ENCODE measurements around the gene OSBP. TPM values are rescaled to one million over a fixed set of nuclear protein-coding genes. Genes with fewer than 3 reads are reported as not detected.

Gene OSBP, protein sequence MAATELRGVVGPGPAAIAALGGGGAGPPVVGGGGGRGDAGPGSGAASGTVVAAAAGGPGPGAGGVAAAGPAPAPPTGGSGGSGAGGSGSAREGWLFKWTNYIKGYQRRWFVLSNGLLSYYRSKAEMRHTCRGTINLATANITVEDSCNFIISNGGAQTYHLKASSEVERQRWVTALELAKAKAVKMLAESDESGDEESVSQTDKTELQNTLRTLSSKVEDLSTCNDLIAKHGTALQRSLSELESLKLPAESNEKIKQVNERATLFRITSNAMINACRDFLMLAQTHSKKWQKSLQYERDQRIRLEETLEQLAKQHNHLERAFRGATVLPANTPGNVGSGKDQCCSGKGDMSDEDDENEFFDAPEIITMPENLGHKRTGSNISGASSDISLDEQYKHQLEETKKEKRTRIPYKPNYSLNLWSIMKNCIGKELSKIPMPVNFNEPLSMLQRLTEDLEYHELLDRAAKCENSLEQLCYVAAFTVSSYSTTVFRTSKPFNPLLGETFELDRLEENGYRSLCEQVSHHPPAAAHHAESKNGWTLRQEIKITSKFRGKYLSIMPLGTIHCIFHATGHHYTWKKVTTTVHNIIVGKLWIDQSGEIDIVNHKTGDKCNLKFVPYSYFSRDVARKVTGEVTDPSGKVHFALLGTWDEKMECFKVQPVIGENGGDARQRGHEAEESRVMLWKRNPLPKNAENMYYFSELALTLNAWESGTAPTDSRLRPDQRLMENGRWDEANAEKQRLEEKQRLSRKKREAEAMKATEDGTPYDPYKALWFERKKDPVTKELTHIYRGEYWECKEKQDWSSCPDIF
- 22.8 to 34.6 TPM (median 31.9 TPM) in 3 replicates for polyA plus RNA-seq
- polyA plus RNA-seq (2011; ENCODE audit: low read depth): 57.7 TPM
- 24.7 and 38.4 TPM in 2 replicates for polyA plus RNA-seq (2011; cell fraction: cytosol; rRNA removed)
- polyA plus RNA-seq (2011; cell fraction: nucleus; rRNA removed): 55.2 and 58.5 TPM in 2 replicates
- 27.6 and 29.5 TPM in 2 replicates for polyA plus RNA-seq (2012; ENCODE audit: low replicate concordance)
- polyA minus RNA-seq: 23.9 to 42.5 TPM (median 33.0 TPM) in 3 replicates
- 19.0 TPM for polyA minus RNA-seq (2011; cell fraction: cytosol; rRNA and poly(A)+ RNA removed)
- 30.9 and 52.7 TPM in 2 replicates for polyA minus RNA-seq (2011; cell fraction: nucleus; rRNA and poly(A)+ RNA removed)

DNA sequence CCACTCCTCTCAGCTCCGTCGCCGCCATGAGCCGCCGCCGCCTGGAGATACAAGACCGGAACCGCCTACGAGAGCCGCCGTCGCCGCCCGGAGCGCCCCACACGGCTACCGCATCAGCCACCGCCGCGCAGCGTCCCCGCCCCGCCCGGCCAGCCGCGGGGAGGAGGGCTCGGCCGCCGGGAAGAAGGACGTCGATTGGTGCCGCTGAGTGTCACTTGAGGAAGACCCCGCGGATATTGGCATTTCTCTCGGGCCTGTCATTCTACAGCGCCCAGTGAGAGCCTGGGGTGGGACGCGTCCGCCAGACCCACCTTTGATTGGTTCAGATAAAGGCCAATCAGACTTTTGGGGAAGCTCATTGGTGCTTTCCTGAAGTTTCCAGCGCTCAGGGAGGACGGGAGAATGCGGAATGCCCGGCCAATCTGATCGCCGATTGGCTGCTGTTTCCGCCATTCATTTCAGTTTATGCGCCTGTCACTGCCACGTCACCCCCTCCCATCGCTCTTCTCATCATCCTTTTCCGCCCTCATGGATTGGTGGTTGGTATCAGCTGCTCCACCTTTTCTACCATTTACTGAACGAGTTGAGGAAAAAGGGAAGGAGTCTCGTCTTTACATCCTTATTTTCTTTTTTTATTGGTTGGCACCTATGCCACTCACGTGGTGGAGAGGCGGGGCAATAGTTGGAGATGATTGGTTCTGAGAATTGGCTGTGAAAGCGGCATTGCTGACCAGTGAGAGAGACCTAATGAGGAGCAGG is at the start of gene OSBP:
TSS of gene OSBP (minus strand) at position 138 of the 759 bp plus-strand sequence. CDS start at position 28, 110 bp downstream.
- H2AFZ ChIP-seq (ENCODE audit: control insufficient read depth, low read length): peak within 1 kb of the TSS; percentile 89
- peak; percentile 89 for FAIRE-seq
- H3K4me1 ChIP-seq (ENCODE audit: control insufficient read depth, extremely low read depth, insufficient read depth, low read length): peaks cover 35% of the 10 kb centered on the region
- TF ChIP-seq, protein P1, sequence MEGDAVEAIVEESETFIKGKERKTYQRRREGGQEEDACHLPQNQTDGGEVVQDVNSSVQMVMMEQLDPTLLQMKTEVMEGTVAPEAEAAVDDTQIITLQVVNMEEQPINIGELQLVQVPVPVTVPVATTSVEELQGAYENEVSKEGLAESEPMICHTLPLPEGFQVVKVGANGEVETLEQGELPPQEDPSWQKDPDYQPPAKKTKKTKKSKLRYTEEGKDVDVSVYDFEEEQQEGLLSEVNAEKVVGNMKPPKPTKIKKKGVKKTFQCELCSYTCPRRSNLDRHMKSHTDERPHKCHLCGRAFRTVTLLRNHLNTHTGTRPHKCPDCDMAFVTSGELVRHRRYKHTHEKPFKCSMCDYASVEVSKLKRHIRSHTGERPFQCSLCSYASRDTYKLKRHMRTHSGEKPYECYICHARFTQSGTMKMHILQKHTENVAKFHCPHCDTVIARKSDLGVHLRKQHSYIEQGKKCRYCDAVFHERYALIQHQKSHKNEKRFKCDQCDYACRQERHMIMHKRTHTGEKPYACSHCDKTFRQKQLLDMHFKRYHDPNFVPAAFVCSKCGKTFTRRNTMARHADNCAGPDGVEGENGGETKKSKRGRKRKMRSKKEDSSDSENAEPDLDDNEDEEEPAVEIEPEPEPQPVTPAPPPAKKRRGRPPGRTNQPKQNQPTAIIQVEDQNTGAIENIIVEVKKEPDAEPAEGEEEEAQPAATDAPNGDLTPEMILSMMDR (optimal IDR thresholded peaks at IDR 0.05 in 1 of 3, IDR thresholded peaks at IDR 0.05 in 1 of 3, conservative IDR thresholded peaks at IDR 0.05 in 1 of 3; ENCODE audit: extremely low read depth in 1 of 3, insufficient read depth in 2 of 3, low read length in 3 of 3): no peak
- no peak for TF ChIP-seq EZH2 (IDR thresholded peaks at IDR 0.05; ENCODE audit: low read length)
- peak; percentile 96 for DNase-seq (ENCODE audit: low read depth, low spot score)
- peaks cover 2% of the 10 kb centered on the region for H4K20me1 ChIP-seq (ENCODE audit: control insufficient read depth, extremely low read depth, insufficient read depth, low read length)
- dilution Hi-C loops (cut with MboI; ENCODE audit: extremely low pct_ligation_motif_present, low sequenced_read_pairs): no loop called here
- H3K9me3 ChIP-seq (ENCODE audit: control insufficient read depth, low read depth, low read length): no peaks in the 10 kb centered on the region
- H3K4me2 ChIP-seq (ENCODE audit: control insufficient read depth, extremely low read depth, insufficient read depth, low read depth, low read length): peak within 1 kb of the TSS; percentile 97
- peaks cover 1 to 3% of the 10 kb centered on the region in 2 experiments for H3K36me3 ChIP-seq (ENCODE audit: control insufficient read depth in 2 of 2, extremely low read depth in 1 of 2, insufficient read depth in 2 of 2, low read length in 2 of 2)
- H3K9ac ChIP-seq (ENCODE audit: control insufficient read depth, extremely low read depth, insufficient read depth, low read length): peak within 1 kb of the TSS; percentile 77
- H3K27me3 ChIP-seq (ENCODE audit: control insufficient read depth, extremely low read depth, insufficient read depth, low read length): no peaks in the 10 kb centered on the region
- H3K27ac ChIP-seq (ENCODE audit: control insufficient read depth, insufficient read depth, low read length): peak within 1 kb of the TSS; percentile 75
- peaks cover 43% of the 10 kb centered on the region for H3K79me2 ChIP-seq (ENCODE audit: control insufficient read depth, insufficient read depth, low read length)
- peak within 1 kb of the TSS; percentile 71 to 96 (median 81) for H3K4me3 ChIP-seq (ENCODE audit: control insufficient read depth in 2 of 3, extremely low read depth in 1 of 3, insufficient read depth in 2 of 3, low read depth in 1 of 3, low read length in 3 of 3)
- peaks cover 2% of the 10 kb centered on the region for H3K9me1 ChIP-seq (ENCODE audit: control insufficient read depth, extremely low read depth, insufficient read depth, low read length)

DNA sequence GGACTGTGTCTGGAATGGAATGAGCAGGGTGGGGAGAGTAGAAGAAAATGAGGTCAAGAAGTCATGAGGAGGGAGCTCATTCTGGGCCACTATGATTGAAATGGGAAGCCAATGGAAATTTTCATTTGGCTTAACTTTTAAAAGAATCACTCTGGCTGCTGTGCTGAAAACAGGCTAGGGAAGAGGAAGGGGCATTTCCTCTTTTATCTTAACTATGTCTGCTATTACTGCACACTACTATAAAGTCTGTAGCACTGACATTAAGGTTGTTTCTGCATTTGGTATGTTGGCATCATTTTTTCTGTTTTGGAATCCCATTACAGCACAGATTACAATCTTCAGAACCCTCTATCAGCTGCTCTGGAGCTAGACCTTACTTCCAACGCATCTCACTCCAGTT is 45.0 kb upstream of the OSBP start:
- Histone ChIP-seq H2AFZ (ENCODE audit: control insufficient read depth, low read length) (no peak overlapping the region), H3K4me1 (ENCODE audit: control insufficient read depth, extremely low read depth, insufficient read depth, low read length) (no peaks in the 10 kb centered on the region), H3K27ac (ENCODE audit: control insufficient read depth, insufficient read depth, low read length) (no peak overlapping the region), H3K27me3 (ENCODE audit: control insufficient read depth, extremely low read depth, insufficient read depth, low read length) (no peaks in the 10 kb centered on the region), H4K20me1 (ENCODE audit: control insufficient read depth, extremely low read depth, insufficient read depth, low read length) (no peaks in the 10 kb centered on the region), H3K4me3 (ENCODE audit: control insufficient read depth in 2 of 3, extremely low read depth in 1 of 3, insufficient read depth in 2 of 3, low read depth in 1 of 3, low read length in 3 of 3) (no peak overlapping the region), H3K9me1 (ENCODE audit: control insufficient read depth, extremely low read depth, insufficient read depth, low read length) (no peaks in the 10 kb centered on the region), H3K79me2 (ENCODE audit: control insufficient read depth, insufficient read depth, low read length) (peaks cover 49% of the 10 kb centered on the region), H3K36me3 (ENCODE audit: control insufficient read depth in 2 of 2, extremely low read depth in 1 of 2, insufficient read depth in 2 of 2, low read length in 2 of 2) (peaks cover 28 to 34% of the 10 kb centered on the region in 2 experiments), H3K9me3 (ENCODE audit: control insufficient read depth, low read depth, low read length) (no peaks in the 10 kb centered on the region), H3K4me2 (ENCODE audit: control insufficient read depth, extremely low read depth, insufficient read depth, low read depth, low read length) (no peak overlapping the region), H3K9ac (ENCODE audit: control insufficient read depth, extremely low read depth, insufficient read depth, low read length) (no peak overlapping the region)
- TF ChIP-seq, protein P1 (optimal IDR thresholded peaks at IDR 0.05 in 1 of 3, IDR thresholded peaks at IDR 0.05 in 1 of 3, conservative IDR thresholded peaks at IDR 0.05 in 1 of 3; ENCODE audit: extremely low read depth in 1 of 3, insufficient read depth in 2 of 3, low read length in 3 of 3): no peak
- no peak for TF ChIP-seq EZH2 (IDR thresholded peaks at IDR 0.05; ENCODE audit: low read length)
- DNase-seq (ENCODE audit: low read depth, low spot score): no peak
- dilution Hi-C loops (cut with MboI; ENCODE audit: extremely low pct_ligation_motif_present, low sequenced_read_pairs): no loop called here
- no peak for FAIRE-seq
